GM12878 (cell line): ENCODE results near the gene CXXC5. TPM values are rescaled to one million over a fixed set of nuclear protein-coding genes. Genes with fewer than 3 reads are reported as not detected.

Experiments
- BACH1 ChIP-seq: fragments of 450-650 bp; IDR thresholded peaks from 2 replicates; pipeline ENCODE4 v1.6.1; 2017; ENCODE audit warnings: mild to moderate bottlenecking, borderline replicate concordance
- CHD2 ChIP-seq: IDR thresholded peaks from 2 replicates; pipeline ENCODE4 v1.6.1; 2011; ENCODE audit warnings: low read depth, low read length, improper control_type of control experiment, borderline replicate concordance
- CHD4 ChIP-seq: fragments of 200-600 bp; sonication (generic); IDR thresholded peaks from 2 replicates; pipeline ENCODE4 v1.6.1; 2016; ENCODE audit warnings: mild to moderate bottlenecking
- CREB1 ChIP-seq: IDR thresholded peaks from 2 replicates; pipeline ENCODE4 v1.6.1; 2012; ENCODE audit warnings: low read depth, mild to moderate bottlenecking, inconsistent platforms
- E4F1 ChIP-seq: fragments of 450-650 bp; IDR thresholded peaks from 2 replicates; pipeline ENCODE4 v1.6.1; 2018; ENCODE audit warnings: borderline replicate concordance, mild to moderate bottlenecking; ENCODE audit not compliant: partially characterized antibody
- EED ChIP-seq: sonication (generic); IDR thresholded peaks from 2 replicates; pipeline ENCODE4 v1.6.1; 2016; ENCODE audit warnings: antibody characterized with exemption, low read depth
- EGR1 ChIP-seq, 2 experiments: IDR thresholded peaks; 1 replicate in 1 of 2; 2 replicates in 1 of 2; pipeline ENCODE4 v1.6.1; 2011 to 2012; ENCODE audit warnings: low read depth in 2 of 2, low read length in 2 of 2, borderline replicate concordance in 1 of 2, mild to moderate bottlenecking in 1 of 2, moderate library complexity in 1 of 2
- FOXM1 ChIP-seq: IDR thresholded peaks from 2 replicates; pipeline ENCODE4 v1.6.1; 2012; ENCODE audit warnings: low read depth, mild to moderate bottlenecking, inconsistent platforms, low read length, moderate library complexity
- GATAD2B ChIP-seq: fragments of 450-650 bp; conservative IDR thresholded peaks from 2 replicates; pipeline ENCODE4 v1.6.1; 2017; ENCODE audit warnings: low read depth, mild to moderate bottlenecking, moderate library complexity
- HDAC2 ChIP-seq: fragments of 200-600 bp; sonication (generic); IDR thresholded peaks from 2 replicates; pipeline ENCODE4 v1.6.1; 2017
- JUNB ChIP-seq: IDR thresholded peaks from 2 replicates; pipeline ENCODE4 v1.6.1; 2016; ENCODE audit warnings: antibody characterized with exemption, mild to moderate bottlenecking
- KAT2A ChIP-seq: conservative IDR thresholded peaks from 2 replicates; pipeline ENCODE4 v1.6.1; 2011; ENCODE audit warnings: low read depth, low read length; ENCODE audit not compliant: control insufficient read depth
- KDM1A ChIP-seq: fragments of 200-600 bp; sonication (generic); IDR thresholded peaks from 2 replicates; pipeline ENCODE4 v1.6.1; 2016; ENCODE audit warnings: borderline replicate concordance
- NFIC ChIP-seq: IDR thresholded peaks from 2 replicates; pipeline ENCODE4 v1.6.1; 2012; ENCODE audit warnings: low read depth, mild to moderate bottlenecking, inconsistent platforms, low read length, moderate library complexity
- NFYB ChIP-seq: IDR thresholded peaks from 2 replicates; pipeline ENCODE4 v1.6.1; 2011; ENCODE audit warnings: low read depth, mild to moderate bottlenecking, low read length, improper control_type of control experiment, moderate library complexity; ENCODE audit not compliant: insufficient read depth
- POU2F2 ChIP-seq: IDR thresholded peaks from 3 replicates; pipeline ENCODE4 v1.6.1; 2011; ENCODE audit warnings: low read depth, mild to moderate bottlenecking, low read length, borderline replicate concordance
- RBBP5 ChIP-seq: fragments of 200-600 bp; sonication (generic); conservative IDR thresholded peaks from 2 replicates; pipeline ENCODE4 v1.6.1; 2016
- SREBF2 ChIP-seq: IDR thresholded peaks from 2 replicates; pipeline ENCODE4 v1.6.1; 2012; ENCODE audit warnings: mild to moderate bottlenecking, low read length
- SRF ChIP-seq, 2 experiments: IDR thresholded peaks; 2 replicates each; pipeline ENCODE4 v1.6.1; 2011; ENCODE audit warnings: low read depth in 2 of 2, low read length in 2 of 2, mild to moderate bottlenecking in 1 of 2, moderate library complexity in 1 of 2
- STAT3 ChIP-seq: IDR thresholded peaks from 2 replicates; pipeline ENCODE4 v1.6.1; 2011; ENCODE audit warnings: low read depth, low read length, improper control_type of control experiment
- TAF1 ChIP-seq: IDR thresholded peaks from 2 replicates; pipeline ENCODE4 v1.6.1; 2011; ENCODE audit warnings: mild to moderate bottlenecking, low read depth, low read length, borderline replicate concordance
- TCF7 ChIP-seq: IDR thresholded peaks from 2 replicates; pipeline ENCODE4 v1.6.1; 2014; ENCODE audit warnings: antibody characterized with exemption, borderline replicate concordance
- ZBED1 ChIP-seq: IDR thresholded peaks from 2 replicates; pipeline ENCODE4 v1.6.1; 2016; ENCODE audit warnings: borderline replicate concordance
- polyA plus RNA-seq, 11 experiments: library from polyadenylated mRNA; depleted of rRNA in 4 of 11; unstranded in 6 of 11; stranded (reverse) in 5 of 11; fragments of >200 nt; fragmentation: Nextera tagmentation in 4 of 11; fragmentation: Illumina TruSeq in 1 of 11; extraction: Ambion mirVana in 4 of 11; extraction: Trizol in 1 of 11; gene quantifications; 1 replicate in 1 of 11; 2 replicates in 10 of 11; pipeline versions ENCODE4 v1.2.1 to v1.2.3, GENCODE V29; 2011 to 2016; ENCODE audit warnings: inconsistent platforms in 2 of 11, missing spikeins in 2 of 11, low read depth in 1 of 11
- total RNA-seq, 4 experiments: library from RNA; depleted of rRNA in 3 of 4; stranded (reverse); fragments of >200 nt in 3 of 4; fragmentation: Illumina TruSeq in 1 of 4; extraction: Trizol in 1 of 4; gene quantifications; 2 replicates each; pipeline versions ENCODE4 v1.2.1 to v1.2.3, GENCODE V29; 2013 to 2021
- TF ChIP-seq, protein P1 (sequence below): fragments of 450-650 bp; IDR thresholded peaks from 2 replicates; pipeline ENCODE4 v1.6.1; 2017; ENCODE audit warnings: borderline replicate concordance
- TF ChIP-seq, protein P2 (sequence below): fragments of 450-650 bp; IDR thresholded peaks from 2 replicates; pipeline ENCODE4 v1.6.1; 2016; ENCODE audit warnings: mild to moderate bottlenecking
- TF ChIP-seq, protein P3 (sequence below): fragments of 450-650 bp; IDR thresholded peaks from 2 replicates; pipeline ENCODE4 v1.6.1; 2017; ENCODE audit warnings: mild to moderate bottlenecking

The CXXC5 gene
- total and polyA plus RNA-seq, 10 of the 15 experiments (the other 5 are each of a cell fraction or from before 2014, with no cell fraction given), result 1.8 to 90.8 (median 40.7) TPM

DNA sequence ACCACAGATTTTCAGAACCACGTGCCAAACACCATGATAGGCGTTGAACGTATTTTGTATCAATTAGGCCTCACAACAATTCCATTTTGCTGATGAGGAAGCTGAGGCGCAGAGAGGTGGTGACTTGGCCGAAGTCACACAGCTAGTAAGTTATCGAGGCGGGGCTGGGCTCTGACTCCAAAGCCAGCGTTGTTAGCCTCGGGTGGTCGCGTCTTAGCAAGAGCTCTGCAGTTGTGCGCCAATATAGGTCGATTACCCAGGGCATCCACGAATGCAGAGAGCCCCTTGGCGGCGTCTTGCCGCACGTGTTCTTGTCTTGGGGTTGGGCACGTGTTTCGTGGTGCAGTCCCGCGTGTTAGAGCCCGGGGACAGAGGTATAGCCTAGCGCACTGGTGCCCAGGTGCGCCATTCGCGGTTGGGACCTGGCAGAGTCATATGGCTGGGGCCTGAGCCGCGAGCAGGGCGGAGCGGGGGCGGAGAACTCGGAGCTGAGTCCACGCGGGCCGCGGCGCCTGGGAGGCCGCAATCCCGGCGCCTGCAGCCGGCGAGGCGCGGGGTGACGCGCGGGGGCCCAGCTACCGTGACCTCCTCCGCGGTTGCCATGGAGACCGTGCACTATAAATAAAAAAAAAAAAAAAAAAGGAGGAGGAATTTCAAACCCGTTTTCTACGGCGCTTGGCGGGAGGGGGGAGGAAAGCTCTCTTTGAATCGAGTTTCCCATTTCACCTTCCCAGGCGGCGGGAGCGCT is 62.3 kb downstream of the CXXC5 start (continued):
- no peak for TF ChIP-seq KDM1A
- TF ChIP-seq ZBED1, result no peak
- TF ChIP-seq CREB1, result 0 out of 2 replicates have a peak, but pooled peaks have one; percentile 13
- no peak for TF ChIP-seq HDAC2
- TF ChIP-seq NFIC, result no peak
- TF ChIP-seq BACH1, result peak; percentile 91
- TF ChIP-seq SREBF2, result no peak
- no peak for TF ChIP-seq KAT2A
- TF ChIP-seq, protein P1, sequence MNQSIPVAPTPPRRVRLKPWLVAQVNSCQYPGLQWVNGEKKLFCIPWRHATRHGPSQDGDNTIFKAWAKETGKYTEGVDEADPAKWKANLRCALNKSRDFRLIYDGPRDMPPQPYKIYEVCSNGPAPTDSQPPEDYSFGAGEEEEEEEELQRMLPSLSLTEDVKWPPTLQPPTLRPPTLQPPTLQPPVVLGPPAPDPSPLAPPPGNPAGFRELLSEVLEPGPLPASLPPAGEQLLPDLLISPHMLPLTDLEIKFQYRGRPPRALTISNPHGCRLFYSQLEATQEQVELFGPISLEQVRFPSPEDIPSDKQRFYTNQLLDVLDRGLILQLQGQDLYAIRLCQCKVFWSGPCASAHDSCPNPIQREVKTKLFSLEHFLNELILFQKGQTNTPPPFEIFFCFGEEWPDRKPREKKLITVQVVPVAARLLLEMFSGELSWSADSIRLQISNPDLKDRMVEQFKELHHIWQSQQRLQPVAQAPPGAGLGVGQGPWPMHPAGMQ, result no peak
- TF ChIP-seq STAT3, result no peak
- no peak for TF ChIP-seq RBBP5
- TF ChIP-seq, protein P2, sequence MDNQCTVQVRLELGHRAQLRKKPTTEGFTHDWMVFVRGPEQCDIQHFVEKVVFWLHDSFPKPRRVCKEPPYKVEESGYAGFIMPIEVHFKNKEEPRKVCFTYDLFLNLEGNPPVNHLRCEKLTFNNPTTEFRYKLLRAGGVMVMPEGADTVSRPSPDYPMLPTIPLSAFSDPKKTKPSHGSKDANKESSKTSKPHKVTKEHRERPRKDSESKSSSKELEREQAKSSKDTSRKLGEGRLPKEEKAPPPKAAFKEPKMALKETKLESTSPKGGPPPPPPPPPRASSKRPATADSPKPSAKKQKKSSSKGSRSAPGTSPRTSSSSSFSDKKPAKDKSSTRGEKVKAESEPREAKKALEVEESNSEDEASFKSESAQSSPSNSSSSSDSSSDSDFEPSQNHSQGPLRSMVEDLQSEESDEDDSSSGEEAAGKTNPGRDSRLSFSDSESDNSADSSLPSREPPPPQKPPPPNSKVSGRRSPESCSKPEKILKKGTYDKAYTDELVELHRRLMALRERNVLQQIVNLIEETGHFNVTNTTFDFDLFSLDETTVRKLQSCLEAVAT, result peak; percentile 67; the same call in 1 of the 2 replicates
- peak in 1 of 2 experiments; percentile 72; a peak in 2 of 3 replicates for TF ChIP-seq EGR1 (IDR thresholded peaks at IDR 0.05; ENCODE audit: borderline replicate concordance in 1 of 2, low read depth in 2 of 2, low read length in 2 of 2)
- no peak for TF ChIP-seq NFYB
- TF ChIP-seq, protein P3, sequence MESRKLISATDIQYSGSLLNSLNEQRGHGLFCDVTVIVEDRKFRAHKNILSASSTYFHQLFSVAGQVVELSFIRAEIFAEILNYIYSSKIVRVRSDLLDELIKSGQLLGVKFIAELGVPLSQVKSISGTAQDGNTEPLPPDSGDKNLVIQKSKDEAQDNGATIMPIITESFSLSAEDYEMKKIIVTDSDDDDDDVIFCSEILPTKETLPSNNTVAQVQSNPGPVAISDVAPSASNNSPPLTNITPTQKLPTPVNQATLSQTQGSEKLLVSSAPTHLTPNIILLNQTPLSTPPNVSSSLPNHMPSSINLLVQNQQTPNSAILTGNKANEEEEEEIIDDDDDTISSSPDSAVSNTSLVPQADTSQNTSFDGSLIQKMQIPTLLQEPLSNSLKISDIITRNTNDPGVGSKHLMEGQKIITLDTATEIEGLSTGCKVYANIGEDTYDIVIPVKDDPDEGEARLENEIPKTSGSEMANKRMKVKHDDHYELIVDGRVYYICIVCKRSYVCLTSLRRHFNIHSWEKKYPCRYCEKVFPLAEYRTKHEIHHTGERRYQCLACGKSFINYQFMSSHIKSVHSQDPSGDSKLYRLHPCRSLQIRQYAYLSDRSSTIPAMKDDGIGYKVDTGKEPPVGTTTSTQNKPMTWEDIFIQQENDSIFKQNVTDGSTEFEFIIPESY, result no peak
- no peak for TF ChIP-seq TAF1
- TF ChIP-seq GATAD2B, result peak; percentile 68
- TF ChIP-seq POU2F2, result no peak
- TF ChIP-seq CHD2, result no peak
- no peak for TF ChIP-seq FOXM1
- TF ChIP-seq CHD4, result no peak
- TF ChIP-seq E4F1, result no peak
- TF ChIP-seq JUNB, result no peak
- TF ChIP-seq TCF7, result no peak
- TF ChIP-seq SRF (IDR thresholded peaks at IDR 0.05; ENCODE audit: low read depth in 2 of 2, low read length in 2 of 2), result no peak
- no peak for TF ChIP-seq EED
